ENCODE data around the gene RAB26.
A peak's percentile ranks its signal among the peaks of the same experiment; 100 is the strongest.

DNA sequence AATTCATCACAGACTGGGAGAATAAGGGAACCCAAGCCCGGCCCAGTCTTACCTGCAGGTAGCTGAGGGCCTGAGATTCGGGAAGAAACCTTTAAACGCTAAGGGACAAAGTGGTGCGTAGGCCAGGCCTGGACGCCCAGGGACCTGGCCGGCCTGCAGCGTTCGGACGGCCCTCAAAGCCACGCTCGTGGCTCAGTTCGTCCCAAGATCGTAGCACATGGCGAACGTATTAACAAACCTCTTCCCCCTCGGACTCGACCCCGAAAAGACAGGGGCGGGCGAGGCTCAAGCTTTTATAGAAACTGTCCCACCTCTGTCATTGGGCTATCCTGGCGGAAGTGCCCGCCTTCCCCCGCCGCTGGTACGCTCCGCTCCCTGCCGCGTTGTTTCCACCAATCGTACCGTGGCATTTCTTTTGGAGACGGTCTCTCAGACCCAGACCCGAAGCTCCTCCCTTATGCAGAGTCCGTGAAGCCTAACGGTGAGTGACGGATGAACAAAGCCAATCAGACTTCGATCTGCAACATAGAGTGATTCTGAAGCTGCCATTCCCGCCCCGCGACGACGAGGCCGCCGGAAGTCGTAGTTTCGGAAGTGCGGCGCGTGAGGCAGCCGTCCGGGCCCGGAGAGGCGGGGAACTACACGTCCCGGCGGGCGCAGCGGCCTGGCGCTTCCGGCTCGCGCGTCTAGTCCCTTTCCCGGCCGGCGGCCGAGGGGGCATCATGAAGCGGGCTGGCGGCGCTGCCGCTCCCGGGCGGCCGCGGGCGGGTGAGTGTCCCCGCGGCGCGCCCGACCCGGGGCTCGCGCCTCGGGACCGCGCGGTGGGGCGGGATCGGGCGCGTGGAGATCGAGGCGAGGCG lies 6.9 kb downstream of the RAB26 start, which contains the start of gene TRAF7:
- TF ChIP-seq ZNF501 (tag by site-specific recombination; IDR thresholded peaks at IDR 0.05) = no peak; the same call in 1 of the 2 replicates
- TF ChIP-seq ZNF624 (tag by site-specific recombination; IDR thresholded peaks at IDR 0.05) = no peak
- TF ChIP-seq, protein P1, sequence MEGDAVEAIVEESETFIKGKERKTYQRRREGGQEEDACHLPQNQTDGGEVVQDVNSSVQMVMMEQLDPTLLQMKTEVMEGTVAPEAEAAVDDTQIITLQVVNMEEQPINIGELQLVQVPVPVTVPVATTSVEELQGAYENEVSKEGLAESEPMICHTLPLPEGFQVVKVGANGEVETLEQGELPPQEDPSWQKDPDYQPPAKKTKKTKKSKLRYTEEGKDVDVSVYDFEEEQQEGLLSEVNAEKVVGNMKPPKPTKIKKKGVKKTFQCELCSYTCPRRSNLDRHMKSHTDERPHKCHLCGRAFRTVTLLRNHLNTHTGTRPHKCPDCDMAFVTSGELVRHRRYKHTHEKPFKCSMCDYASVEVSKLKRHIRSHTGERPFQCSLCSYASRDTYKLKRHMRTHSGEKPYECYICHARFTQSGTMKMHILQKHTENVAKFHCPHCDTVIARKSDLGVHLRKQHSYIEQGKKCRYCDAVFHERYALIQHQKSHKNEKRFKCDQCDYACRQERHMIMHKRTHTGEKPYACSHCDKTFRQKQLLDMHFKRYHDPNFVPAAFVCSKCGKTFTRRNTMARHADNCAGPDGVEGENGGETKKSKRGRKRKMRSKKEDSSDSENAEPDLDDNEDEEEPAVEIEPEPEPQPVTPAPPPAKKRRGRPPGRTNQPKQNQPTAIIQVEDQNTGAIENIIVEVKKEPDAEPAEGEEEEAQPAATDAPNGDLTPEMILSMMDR (tag by site-specific recombination; IDR thresholded peaks at IDR 0.05) = no peak
- no peak for TF ChIP-seq TCF7L2 (IDR thresholded peaks at IDR 0.05; ENCODE audit: borderline replicate concordance, low read depth, low read length)
- TF ChIP-seq ZNF660 (tag by site-specific recombination; IDR thresholded peaks at IDR 0.05) = peak; percentile 76
- TF ChIP-seq, protein P2, sequence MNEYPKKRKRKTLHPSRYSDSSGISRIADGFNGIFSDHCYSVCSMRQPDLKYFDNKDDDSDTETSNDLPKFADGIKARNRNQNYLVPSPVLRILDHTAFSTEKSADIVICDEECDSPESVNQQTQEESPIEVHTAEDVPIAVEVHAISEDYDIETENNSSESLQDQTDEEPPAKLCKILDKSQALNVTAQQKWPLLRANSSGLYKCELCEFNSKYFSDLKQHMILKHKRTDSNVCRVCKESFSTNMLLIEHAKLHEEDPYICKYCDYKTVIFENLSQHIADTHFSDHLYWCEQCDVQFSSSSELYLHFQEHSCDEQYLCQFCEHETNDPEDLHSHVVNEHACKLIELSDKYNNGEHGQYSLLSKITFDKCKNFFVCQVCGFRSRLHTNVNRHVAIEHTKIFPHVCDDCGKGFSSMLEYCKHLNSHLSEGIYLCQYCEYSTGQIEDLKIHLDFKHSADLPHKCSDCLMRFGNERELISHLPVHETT (tag by site-specific recombination; IDR thresholded peaks at IDR 0.05) = peak; percentile 39; the same call in 1 of the 2 replicates
- TF ChIP-seq SP2 (tag by site-specific recombination; IDR thresholded peaks at IDR 0.05) = peak; percentile 99
- peak; percentile 53 for TF ChIP-seq KLF1 (tag by site-specific recombination; IDR thresholded peaks at IDR 0.05)
- TF ChIP-seq ZBTB7A (tag by site-specific recombination; IDR thresholded peaks at IDR 0.05; ENCODE audit: low read depth) = 0 out of 2 replicates have a peak, but pooled peaks have one; percentile 55

Measured in HEK293 (cell line).